Endothelial cell of umbilical vein (primary cell): ENCODE results near the gene ZNF423. TPM values are rescaled to one million over a fixed set of nuclear protein-coding genes. Genes with fewer than 3 reads are reported as not detected.

ENCODE experiments used
- BruUV-seq: library from RNA; stranded (reverse); fragments of 400-500 nt; replicated peaks from 2 replicates; lab custom pipeline; 2021; lab: Mats Ljungman, UMichigan
- CTCF ChIA-PET: fragments of 300-600, 350-600 bp; sonication (Branson Sonifier 250); formaldehyde crosslinking; loops from one replicate; lab custom pipeline; 2021; ENCODE audit warnings: antibody characterized with exemption, inconsistent platforms; lab: Charles Lee
- POLR2A ChIA-PET: fragments of 300-600, 350-600 bp; sonication (Branson Sonifier 250); formaldehyde crosslinking; loops from one replicate; lab custom pipeline; 2021; ENCODE audit warnings: antibody characterized with exemption, inconsistent platforms; lab: Charles Lee
- DNase-seq: peaks from one replicate; pipeline ENCODE4 v3.0.0-alpha.2; 2011; ENCODE audit warnings: low read depth, low spot score
- FAIRE-seq: peaks from 2 replicates; lab custom pipeline; 2011; peaks lifted over from hg19 to GRCh38; lab: Jason Lieb, UNC
- H2AFZ ChIP-seq: 2 replicates; pipeline ENCODE4 v1.6.0; 2012; ENCODE audit warnings: low read depth, low read length, control low read depth, inconsistent platforms
- H3K27ac ChIP-seq: 2 replicates; pipeline ENCODE4 v1.5.1; 2011; ENCODE audit warnings: low read depth, mild to moderate bottlenecking, control low read depth, low read length, moderate library complexity; ENCODE audit not compliant: insufficient read depth
- H3K27me3 ChIP-seq, 2 experiments: 2 replicates each; pipeline versions ENCODE4 v1.6.0 to v1.6.1; 2011; ENCODE audit warnings: low read length in 2 of 2, mixed read lengths in 1 of 2; ENCODE audit not compliant: control insufficient read depth in 2 of 2, insufficient read depth in 2 of 2
- H3K36me3 ChIP-seq, 2 experiments: 2 replicates in 1 of 2; 3 replicates in 1 of 2; pipeline ENCODE4 v1.5.1; 2011; ENCODE audit warnings: low read length in 2 of 2, mild to moderate bottlenecking in 1 of 2, moderate library complexity in 1 of 2; ENCODE audit not compliant: control insufficient read depth in 2 of 2, insufficient read depth in 2 of 2; ENCODE audit errors: extremely low read depth in 1 of 2
- H3K4me1 ChIP-seq: 3 replicates; pipeline ENCODE4 v1.5.1; 2011; ENCODE audit warnings: mild to moderate bottlenecking, low read length; ENCODE audit not compliant: control insufficient read depth, insufficient read depth; ENCODE audit errors: extremely low read depth
- H3K4me2 ChIP-seq: 2 replicates; pipeline ENCODE4 v1.6.1; 2011; ENCODE audit warnings: low read length, control low read depth, mixed read lengths; ENCODE audit not compliant: insufficient read depth
- H3K4me3 ChIP-seq, 3 experiments: fragments of 200-600 bp in 1 of 3; sonication (generic), shearing (Covaris generic) in 1 of 3; replicated peaks in 1 of 3; 2 replicates each; pipeline ENCODE4 v1.5.1; 2011 to 2016; ENCODE audit warnings: control low read depth in 3 of 3, low read length in 3 of 3, mild to moderate bottlenecking in 2 of 3, inconsistent platforms in 1 of 3, low read depth in 1 of 3, moderate library complexity in 1 of 3; ENCODE audit not compliant: insufficient read depth in 1 of 3
- H3K79me2 ChIP-seq: 2 replicates; pipeline ENCODE4 v1.6.0; 2012; ENCODE audit warnings: low read length, inconsistent platforms; ENCODE audit not compliant: control insufficient read depth, insufficient read depth
- H3K9ac ChIP-seq: replicated peaks from 2 replicates; pipeline ENCODE3; 2011; ENCODE audit warnings: low read length, control low read depth; ENCODE audit not compliant: insufficient read depth; ENCODE audit errors: extremely low read depth
- H3K9me1 ChIP-seq: replicated peaks from 3 replicates; pipeline ENCODE4 v1.6.0; 2011; ENCODE audit warnings: mild to moderate bottlenecking, low read length; ENCODE audit not compliant: control insufficient read depth, insufficient read depth; ENCODE audit errors: extremely low read depth
- H3K9me3 ChIP-seq: replicated peaks from 2 replicates; pipeline ENCODE4 v1.5.1; 2012; ENCODE audit warnings: low read length, inconsistent platforms; ENCODE audit not compliant: control insufficient read depth, insufficient read depth
- H4K20me1 ChIP-seq: replicated peaks from 2 replicates; pipeline ENCODE3; 2011; ENCODE audit warnings: mild to moderate bottlenecking, low read length; ENCODE audit not compliant: control insufficient read depth, insufficient read depth; ENCODE audit errors: extremely low read depth
- CTCF ChIP-seq, 2 donors: IDR thresholded peaks; 1 replicate in 1 of 2; 2 replicates in 1 of 2; pipeline ENCODE4 v1.5.1; 2011; ENCODE audit warnings: low read length in 2 of 2, mild to moderate bottlenecking in 2 of 2, moderate library complexity in 2 of 2, control low read depth in 1 of 2, inconsistent platforms in 1 of 2, low read depth in 1 of 2; ENCODE audit not compliant: insufficient read depth in 1 of 2; ENCODE audit errors: extremely low read depth in 1 of 2
- EZH2 ChIP-seq: IDR thresholded peaks from 2 replicates; pipeline ENCODE4 v1.6.1; 2012; ENCODE audit warnings: borderline replicate concordance, low read depth, mild to moderate bottlenecking, moderate library complexity, low read length, inconsistent platforms; ENCODE audit not compliant: severe bottlenecking
- FOS ChIP-seq: IDR thresholded peaks from 2 replicates; pipeline ENCODE4 v1.6.1; 2011; ENCODE audit warnings: mild to moderate bottlenecking, low read length, moderate library complexity, borderline replicate concordance; ENCODE audit not compliant: insufficient read depth
- GATA2 ChIP-seq: IDR thresholded peaks from 2 replicates; pipeline ENCODE4 v1.7.0; 2011; ENCODE audit warnings: low read depth, mild to moderate bottlenecking, moderate library complexity, mixed read lengths, low read length; ENCODE audit not compliant: insufficient read length, insufficient read depth
- JUN ChIP-seq: IDR thresholded peaks from 2 replicates; pipeline ENCODE4 v1.6.1; 2011; ENCODE audit warnings: borderline replicate concordance, low read depth; ENCODE audit not compliant: insufficient read length, insufficient read depth
- MAX ChIP-seq: IDR thresholded peaks from 2 replicates; pipeline ENCODE4 v1.6.1; 2011; ENCODE audit not compliant: insufficient read depth, insufficient read length
- MYC ChIP-seq: IDR thresholded peaks from one replicate; pipeline ENCODE4 v1.6.1; 2011; ENCODE audit warnings: mild to moderate bottlenecking, low read depth, low read length
- POLR2A ChIP-seq: IDR thresholded peaks from 2 replicates; pipeline ENCODE4 v1.6.1; 2012; ENCODE audit warnings: low read depth, mild to moderate bottlenecking, control low read depth, low read length
- POLR2AphosphoS5 ChIP-seq: IDR thresholded peaks from 2 replicates; pipeline ENCODE4 v1.6.1; 2012; ENCODE audit warnings: low read depth, mild to moderate bottlenecking, control low read depth, low read length, moderate library complexity; ENCODE audit not compliant: insufficient read depth
- dilution Hi-C: fragments of 300-500 bp; cut with MboI; formaldehyde crosslinking; loops from one replicate; pipeline ENCODE4 v1.15.0; 2019; ENCODE audit warnings: low sequenced_read_pairs; ENCODE audit not compliant: extremely low pct_ligation_motif_present
- intact Hi-C: fragments of 100-400 bp; cut with micrococcal nuclease; formaldehyde crosslinking; loops from one replicate; pipeline ENCODE4 v1.10.0; 2022
- polyA plus RNA-seq, 4 experiments: library from polyadenylated mRNA; depleted of rRNA in 3 of 4; stranded (reverse) in 3 of 4; unstranded in 1 of 4; fragments of >200 nt; gene quantifications; 2 replicates each; pipeline versions ENCODE4 v1.2.1 to v1.2.3, GENCODE V29; 2011 to 2012; ENCODE audit warnings: missing spikeins in 1 of 4
- total RNA-seq: library from RNA; stranded (reverse); gene quantifications from 2 replicates; pipeline ENCODE4 v1.2.3, GENCODE V29; 2021

Gene ZNF423
- total and polyA plus RNA-seq, 2 donors (not counting 3 experiments of a cell fraction or from before 2014, with no cell fraction given) = 2.2 to 8.1 TPM

- no peak for FAIRE-seq
- ChIA-PET CTCF (interaction anchor here (1.1 to 2.4 kb wide), 2 partner anchors 10 to 252 kb away, joined by 3 to 7 read pairs; no protein-coding TSS in a partner anchor), POLR2A (no interaction called here)
- TF ChIP-seq EZH2 = no peak
- no peak for TF ChIP-seq POLR2AphosphoS5
- TF ChIP-seq POLR2A = no peak
- TF ChIP-seq MAX = no peak
- TF ChIP-seq GATA2 = no peak
- TF ChIP-seq CTCF (IDR thresholded peaks at IDR 0.05; ENCODE audit: extremely low read depth in 1 of 2, insufficient read depth in 1 of 2, low read depth in 1 of 2, low read length in 2 of 2) = no peak
- no peak for TF ChIP-seq MYC
- TF ChIP-seq JUN = no peak
- TF ChIP-seq FOS = no peak
- no peak overlapping the region for H3K27ac ChIP-seq
- H2AFZ ChIP-seq = no peak overlapping the region
- H3K27me3 ChIP-seq = no peaks in the 10 kb centered on the region
- intact Hi-C loops (no loop called here), dilution Hi-C loops (no loop called here)
- no TSS peak for BruUV-seq
- no peak overlapping the region for H3K9ac ChIP-seq
- no peaks in the 10 kb centered on the region for H3K9me1 ChIP-seq
- no peaks in the 10 kb centered on the region for H3K36me3 ChIP-seq
- H4K20me1 ChIP-seq = no peaks in the 10 kb centered on the region
- no peak for DNase-seq
- peaks cover 10% of the 10 kb centered on the region for H3K4me1 ChIP-seq
- H3K4me2 ChIP-seq = no peak overlapping the region
- H3K9me3 ChIP-seq = no peaks in the 10 kb centered on the region
- H3K4me3 ChIP-seq = no peak overlapping the region
- no peaks in the 10 kb centered on the region for H3K79me2 ChIP-seq
These were observed 250.2 kb downstream of the ZNF423 start for GRCh38 chr16:49605536-49606254.
